GM12878 (cell line): ENCODE results near the gene OR2L5. TPM values are rescaled to one million over a fixed set of nuclear protein-coding genes. Genes with fewer than 3 reads are reported as not detected.

Experiments
- ATAC-seq: fragments of 200-7000 bp; cut with Tn5 transposase; 3 replicates; pipeline ENCODE4 v1.9.1; 2020; ENCODE audit warnings: mild to moderate bottlenecking, moderate library complexity
- BruUV-seq: library from RNA; stranded (reverse); fragments of 400-500 nt; replicated peaks from 2 replicates; lab custom pipeline; 2021; lab: Mats Ljungman, UMichigan
- CTCF ChIA-PET: fragments of 300-600 bp; sonication (Branson Sonifier 250); formaldehyde crosslinking; extraction: SDS; loops from one replicate; lab custom pipeline; 2021; ENCODE audit warnings: inconsistent platforms; lab: Yijun Ruan, JAX
- POLR2A ChIA-PET: fragments of 350-600 bp; formaldehyde crosslinking; extraction: SDS; loops from one replicate; lab custom pipeline; 2021; ENCODE audit warnings: inconsistent platforms; lab: Charles Lee
- RAD21 ChIA-PET: fragments of 300-600 bp; sonication (Branson Sonifier 250); formaldehyde crosslinking; loops from one replicate; lab custom pipeline; 2023; ENCODE audit warnings: antibody characterized with exemption; ENCODE audit not compliant: unreplicated experiment; lab: Charles Lee
- SMC1A ChIA-PET: fragments of 300-600 bp; sonication (Branson Sonifier 250); formaldehyde crosslinking; loops from one replicate; lab custom pipeline; 2023; ENCODE audit not compliant: unreplicated experiment, uncharacterized antibody; lab: Charles Lee
- DNase-seq: peaks from one replicate; pipeline ENCODE4 v3.0.0-alpha.2; 2011; ENCODE audit warnings: low read depth, low spot score
- FAIRE-seq: peaks from 3 replicates; lab custom pipeline; 2011; peaks lifted over from hg19 to GRCh38; lab: Jason Lieb, UNC
- H2AFZ ChIP-seq: 2 replicates; pipeline ENCODE4 v1.6.0; 2011; ENCODE audit warnings: low read depth, low read length, control low read depth; ENCODE audit not compliant: control insufficient read depth
- H3K27ac ChIP-seq: 2 replicates; pipeline ENCODE4 v1.5.1; 2011; ENCODE audit warnings: control low read depth; ENCODE audit not compliant: control insufficient read depth, insufficient read depth
- H3K27me3 ChIP-seq, 2 experiments: replicated peaks in 1 of 2; 2 replicates each; pipeline versions ENCODE4 v1.6.0 to v1.6.1; 2011; ENCODE audit warnings: low read length in 1 of 2; ENCODE audit not compliant: control insufficient read depth in 2 of 2, insufficient read depth in 2 of 2
- H3K36me3 ChIP-seq, 2 experiments: 2 replicates each; pipeline ENCODE4 v1.5.1; 2011; ENCODE audit warnings: low read length in 1 of 2; ENCODE audit not compliant: control insufficient read depth in 2 of 2, insufficient read depth in 2 of 2
- H3K4me1 ChIP-seq: 2 replicates; pipeline ENCODE4 v1.6.1; 2011; ENCODE audit warnings: mild to moderate bottlenecking, low read length, moderate library complexity, mixed read lengths; ENCODE audit not compliant: control insufficient read depth, insufficient read depth
- H3K4me2 ChIP-seq: 2 replicates; pipeline ENCODE4 v1.6.0; 2011; ENCODE audit warnings: control low read depth; ENCODE audit not compliant: control insufficient read depth, insufficient read depth
- H3K4me3 ChIP-seq: fragments of 200-600 bp; sonication (generic); 2 replicates; pipeline ENCODE4 v1.5.1; 2016
- H3K79me2 ChIP-seq: 2 replicates; pipeline ENCODE4 v1.6.0; 2011; ENCODE audit warnings: low read length; ENCODE audit not compliant: control insufficient read depth, insufficient read depth
- H3K9ac ChIP-seq: 2 replicates; pipeline ENCODE4 v1.8.0; 2011; ENCODE audit warnings: low read length, control low read depth, mixed read lengths; ENCODE audit not compliant: control insufficient read depth, insufficient read depth
- H3K9me3 ChIP-seq: replicated peaks from 3 replicates; pipeline ENCODE4 v1.5.1; 2011; ENCODE audit warnings: mild to moderate bottlenecking, low read length; ENCODE audit not compliant: control insufficient read depth, insufficient read depth
- H4K20me1 ChIP-seq: 2 replicates; pipeline ENCODE4 v1.6.0; 2011; ENCODE audit not compliant: control insufficient read depth, insufficient read depth
- ATF7 ChIP-seq: fragments of 450-650 bp; IDR thresholded peaks from 2 replicates; pipeline ENCODE4 v1.6.1; 2016; ENCODE audit warnings: low read depth, mild to moderate bottlenecking
- BACH1 ChIP-seq: fragments of 450-650 bp; IDR thresholded peaks from 2 replicates; pipeline ENCODE4 v1.6.1; 2017; ENCODE audit warnings: mild to moderate bottlenecking, borderline replicate concordance
- EP300 ChIP-seq, 2 experiments: fragments of 150-350 bp in 1 of 2; IDR thresholded peaks; 2 replicates each; pipeline ENCODE4 v1.6.1; 2011 to 2012; ENCODE audit warnings: low read depth in 2 of 2, low read length in 2 of 2, borderline replicate concordance in 1 of 2, improper control_type of control experiment in 1 of 2, inconsistent platforms in 1 of 2; ENCODE audit not compliant: control insufficient read depth in 1 of 2
- EZH2 ChIP-seq: IDR thresholded peaks from 2 replicates; pipeline ENCODE4 v1.6.1; 2012; ENCODE audit warnings: low read depth, mild to moderate bottlenecking, control low read depth, inconsistent platforms, low read length, borderline replicate concordance; ENCODE audit not compliant: control insufficient read depth
- FOS ChIP-seq: IDR thresholded peaks from 3 replicates; pipeline ENCODE4 v1.6.1; 2011; ENCODE audit warnings: borderline replicate concordance; ENCODE audit not compliant: insufficient read length; ENCODE audit errors: extremely low read depth
- FOXK2 ChIP-seq: fragments of 450-650 bp; IDR thresholded peaks from 2 replicates; pipeline ENCODE4 v1.6.1; 2017; ENCODE audit warnings: mild to moderate bottlenecking, moderate library complexity
- MTA2 ChIP-seq: fragments of 450-650 bp; IDR thresholded peaks from 2 replicates; pipeline ENCODE4 v1.6.1; 2016; ENCODE audit warnings: low read depth, mild to moderate bottlenecking, moderate library complexity
- NRF1 ChIP-seq: conservative IDR thresholded peaks from 2 replicates; pipeline ENCODE4 v1.6.1; 2011; ENCODE audit warnings: mild to moderate bottlenecking, low read depth, low read length, improper control_type of control experiment
- PAX8 ChIP-seq: fragments of 450-650 bp; IDR thresholded peaks from 2 replicates; pipeline ENCODE4 v1.6.1; 2017; ENCODE audit warnings: mild to moderate bottlenecking, moderate library complexity
- RAD51 ChIP-seq: fragments of 450-650 bp; IDR thresholded peaks from 2 replicates; pipeline ENCODE4 v1.6.1; 2016; ENCODE audit warnings: moderate library complexity, mild to moderate bottlenecking, inconsistent platforms
- SREBF2 ChIP-seq: IDR thresholded peaks from 2 replicates; pipeline ENCODE4 v1.6.1; 2012; ENCODE audit warnings: mild to moderate bottlenecking, low read length
- STAT1 ChIP-seq: fragments of 450-650 bp; conservative IDR thresholded peaks from 2 replicates; pipeline ENCODE4 v1.6.1; 2014; ENCODE audit warnings: antibody characterized with exemption, mild to moderate bottlenecking
- USF1 ChIP-seq: IDR thresholded peaks from 2 replicates; pipeline ENCODE4 v1.6.1; 2011; ENCODE audit warnings: borderline replicate concordance, low read depth, mild to moderate bottlenecking, moderate library complexity, mixed read lengths, low read length; ENCODE audit not compliant: insufficient read depth; ENCODE audit errors: extremely low read length
- ZNF274 ChIP-seq: IDR thresholded peaks from one replicate; pipeline ENCODE4 v1.8.0; 2011; ENCODE audit not compliant: insufficient read length, insufficient read depth
- ZNF622 ChIP-seq: fragments of 450-650 bp; IDR thresholded peaks from 2 replicates; pipeline ENCODE4 v1.6.1; 2017; ENCODE audit warnings: mild to moderate bottlenecking, inconsistent platforms
- ZNF687 ChIP-seq: fragments of 450-650 bp; IDR thresholded peaks from 2 replicates; pipeline ENCODE4 v1.6.1; 2017; ENCODE audit warnings: mild to moderate bottlenecking, moderate library complexity
- WGBS: methylation state at CpG from one replicate; pipeline ENCODE4 v1.1.6; 2016; ENCODE audit warnings: low lambda C conversion rate; ENCODE audit not compliant: insufficient replicate concordance, insufficient coverage; ENCODE audit errors: missing lambda C conversion rate; 5-methylcytosine and 5-hydroxymethylcytosine counted together
- in situ Hi-C: fragments of 300-500 bp; cut with MboI; formaldehyde crosslinking; loops from 9 replicates; pipeline ENCODE4 v1.14.3; 2018; ENCODE audit warnings: mixed read lengths
- intact Hi-C: fragments of 100-400 bp; cut with micrococcal nuclease; formaldehyde crosslinking; loops from one replicate; pipeline ENCODE4 v1.14.2; 2022; ENCODE audit not compliant: unreplicated experiment
- polyA plus RNA-seq, 11 experiments: library from polyadenylated mRNA; depleted of rRNA in 4 of 11; unstranded in 6 of 11; stranded (reverse) in 5 of 11; fragments of >200 nt; fragmentation: Nextera tagmentation in 4 of 11; fragmentation: Illumina TruSeq in 1 of 11; extraction: Ambion mirVana in 4 of 11; extraction: Trizol in 1 of 11; gene quantifications; 1 replicate in 1 of 11; 2 replicates in 10 of 11; pipeline versions ENCODE4 v1.2.1 to v1.2.3, GENCODE V29; 2011 to 2016; ENCODE audit warnings: inconsistent platforms in 2 of 11, missing spikeins in 2 of 11, low read depth in 1 of 11
- total RNA-seq, 4 experiments: library from RNA; depleted of rRNA in 3 of 4; stranded (reverse); fragments of >200 nt in 3 of 4; fragmentation: Illumina TruSeq in 1 of 4; extraction: Trizol in 1 of 4; gene quantifications; 2 replicates each; pipeline versions ENCODE4 v1.2.1 to v1.2.3, GENCODE V29; 2013 to 2021
- TF ChIP-seq, protein P1 (sequence below): IDR thresholded peaks from 2 replicates; pipeline ENCODE4 v1.6.1; 2012; ENCODE audit warnings: low read depth, low read length, improper control_type of control experiment

Gene OR2L5
- total and polyA plus RNA-seq, 10 of the 15 experiments (the other 5 are each of a cell fraction or from before 2014, with no cell fraction given): not detected

- FAIRE-seq (no peak), ATAC-seq (no peak), DNase-seq (no peak)
- ChIA-PET RAD21 (no interaction called here), POLR2A (no interaction called here), CTCF (no interaction called here), SMC1A (no interaction called here)
- H3K4me2 ChIP-seq: no peak overlapping the region
- H3K27ac ChIP-seq: no peak overlapping the region
- no TSS peak for BruUV-seq
- no peaks in the 10 kb centered on the region for H3K36me3 ChIP-seq
- no peaks in the 10 kb centered on the region for H3K9me3 ChIP-seq
- H3K4me1 ChIP-seq: no peaks in the 10 kb centered on the region
- in situ Hi-C loops (no loop called here), intact Hi-C loops (no loop called here)
- H4K20me1 ChIP-seq: no peaks in the 10 kb centered on the region
- no peak overlapping the region for H3K4me3 ChIP-seq
- no peak overlapping the region for H2AFZ ChIP-seq
- H3K27me3 ChIP-seq: no peaks in the 10 kb centered on the region
- 0% methylated on average over 2 of the region's 2 CpGs for WGBS
- H3K79me2 ChIP-seq: no peaks in the 10 kb centered on the region
- H3K9ac ChIP-seq: no peak overlapping the region
- no peak for TF ChIP-seq BACH1
- TF ChIP-seq EZH2: no peak
- no peak for TF ChIP-seq PAX8
- no peak for TF ChIP-seq ZNF687
- TF ChIP-seq RAD51: no peak
- no peak for TF ChIP-seq MTA2
- TF ChIP-seq SREBF2: no peak
- no peak for TF ChIP-seq EP300 (IDR thresholded peaks at IDR 0.05; ENCODE audit: borderline replicate concordance in 1 of 2, control insufficient read depth in 1 of 2, low read depth in 2 of 2, low read length in 2 of 2)
- TF ChIP-seq ZNF622: no peak
- TF ChIP-seq FOS: no peak
- TF ChIP-seq, protein P1, sequence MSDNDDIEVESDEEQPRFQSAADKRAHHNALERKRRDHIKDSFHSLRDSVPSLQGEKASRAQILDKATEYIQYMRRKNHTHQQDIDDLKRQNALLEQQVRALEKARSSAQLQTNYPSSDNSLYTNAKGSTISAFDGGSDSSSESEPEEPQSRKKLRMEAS: no peak
- TF ChIP-seq ZNF274: no peak
- no peak for TF ChIP-seq STAT1
- no peak for TF ChIP-seq NRF1
- TF ChIP-seq FOXK2: no peak
- no peak for TF ChIP-seq ATF7
- TF ChIP-seq USF1: no peak
Observed at GRCh38 chr1:247998811-247999210, 14.6 kb upstream of the OR2L5 start.
